HG03045 (cell line): ENCODE data around the gene DYNC2H1.

Source experiments
- ATAC-seq: cut with Tn5 transposase; IDR thresholded peaks from one replicate; pipeline ENCODE4 v1.9.1; 2021; ENCODE audit warnings: mild to moderate bottlenecking, moderate library complexity; ENCODE audit not compliant: unreplicated experiment

The DYNC2H1 gene

DNA sequence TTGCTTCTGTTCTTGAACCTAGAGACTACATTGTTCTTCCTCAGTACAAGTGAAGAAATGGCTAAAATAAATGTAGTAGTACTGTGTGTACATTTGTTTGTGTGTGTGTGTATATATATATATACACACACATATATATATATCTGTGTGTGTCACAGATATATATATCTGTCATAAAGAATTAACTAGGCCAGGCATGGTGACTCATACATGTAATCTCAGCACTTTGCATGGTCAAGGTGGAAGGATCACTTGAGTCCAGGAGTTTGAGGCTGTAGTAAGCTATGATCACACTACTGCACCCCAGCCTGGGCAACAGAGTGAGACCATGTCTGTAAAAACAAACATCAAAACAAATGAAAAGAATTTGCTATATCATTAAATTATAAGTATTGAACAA, 164.8 kb downstream of the DYNC2H1 start:
- ATAC-seq, result no peak

DNA sequence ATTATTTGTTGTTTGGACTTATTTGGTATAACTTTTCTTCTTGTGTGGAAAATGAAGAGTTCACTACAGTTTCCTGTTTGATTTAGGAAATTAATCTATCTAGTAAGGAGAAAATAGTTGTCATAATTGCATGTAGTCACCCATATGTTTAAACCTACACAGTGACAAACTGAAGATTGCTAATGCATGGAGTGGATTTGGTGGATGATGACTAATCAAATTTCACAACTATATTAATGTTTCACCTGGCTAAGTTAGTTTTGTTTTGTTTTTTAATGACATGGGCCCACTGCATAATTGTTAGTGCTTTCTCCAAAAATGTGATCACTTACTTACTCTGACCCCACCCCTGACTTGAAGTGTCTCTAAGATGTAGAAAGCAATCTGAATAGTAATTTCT, 170.6 kb downstream of the DYNC2H1 start:
- ATAC-seq, result no peak

DNA sequence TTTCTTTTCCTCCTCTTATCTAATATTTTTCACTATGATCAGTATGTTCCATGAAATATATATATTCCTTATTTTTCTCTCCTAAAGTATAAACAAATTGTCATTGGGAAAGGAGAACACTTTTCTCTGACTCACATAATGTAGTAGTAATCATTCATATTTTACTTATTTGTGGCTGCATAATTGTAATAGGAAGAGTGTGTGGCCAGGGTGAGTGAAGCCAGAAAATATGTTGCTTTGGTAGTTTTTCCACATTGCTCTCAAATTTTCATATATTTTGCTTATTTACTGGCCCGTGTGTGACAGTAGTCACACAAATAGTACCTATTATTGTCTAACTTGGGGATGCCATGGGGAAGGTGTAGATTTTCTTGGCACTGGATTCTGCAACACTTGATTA, 172.1 kb downstream of the DYNC2H1 start:
- ATAC-seq, result no peak

DNA sequence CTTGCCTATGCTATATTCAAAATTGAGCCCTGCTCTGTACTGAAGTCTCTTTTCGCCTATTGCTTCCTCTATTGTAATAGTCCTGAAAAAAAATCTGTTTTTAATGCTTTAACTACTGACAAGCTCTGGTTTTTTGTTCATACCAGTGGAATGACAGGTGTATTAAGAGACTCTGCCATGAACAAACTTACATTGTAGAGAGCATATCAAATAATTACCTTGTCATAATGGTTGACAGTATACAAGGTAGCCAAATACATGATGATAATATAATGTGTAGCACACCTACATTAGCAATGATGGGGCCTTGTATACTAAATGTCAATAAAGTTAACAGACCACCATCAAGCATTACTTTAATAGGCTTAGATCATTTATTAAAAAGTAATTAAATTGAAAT, 175.0 kb downstream of the DYNC2H1 start:
- no peak for ATAC-seq

DNA sequence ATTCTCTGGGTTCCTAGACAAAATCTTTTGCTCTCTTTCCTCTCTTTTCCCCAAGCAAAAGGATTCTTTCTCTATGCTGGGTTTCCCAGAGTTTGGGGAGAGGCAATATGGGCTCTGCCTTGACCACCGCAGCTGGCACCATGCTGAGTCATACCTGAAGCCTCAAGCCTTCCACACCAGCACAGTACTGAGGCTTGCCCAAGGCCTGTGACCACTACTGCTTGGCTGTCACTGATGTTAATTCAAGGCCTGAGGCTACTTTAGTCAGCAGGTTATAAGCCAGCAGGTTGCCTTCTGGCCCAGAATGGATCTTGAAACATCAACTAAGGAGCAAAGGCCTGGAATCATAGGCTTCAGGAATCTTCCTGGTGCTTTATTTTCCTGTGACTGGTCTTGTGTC, 185.3 kb downstream of the DYNC2H1 start:
- no peak for ATAC-seq

DNA sequence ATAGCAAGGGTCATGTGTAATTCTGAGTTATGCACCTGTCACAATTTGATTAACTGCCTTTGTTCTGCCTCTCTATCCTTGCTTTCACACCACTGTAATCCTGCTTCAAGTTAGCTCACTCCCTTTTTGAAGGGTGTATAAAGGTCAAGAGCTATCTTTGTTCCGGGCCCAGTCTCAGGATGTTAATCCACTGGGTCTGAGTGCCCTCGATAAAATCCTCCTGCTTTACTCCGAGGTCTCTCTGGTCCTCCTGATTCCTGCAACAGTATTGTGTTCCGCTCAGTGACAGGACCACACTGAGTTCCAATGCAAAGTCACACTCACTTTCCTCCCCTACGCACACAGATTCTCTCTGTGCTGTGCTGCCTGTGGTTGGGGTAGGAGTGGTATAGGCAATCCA, 186.5 kb downstream of the DYNC2H1 start:
- no peak for ATAC-seq

DNA sequence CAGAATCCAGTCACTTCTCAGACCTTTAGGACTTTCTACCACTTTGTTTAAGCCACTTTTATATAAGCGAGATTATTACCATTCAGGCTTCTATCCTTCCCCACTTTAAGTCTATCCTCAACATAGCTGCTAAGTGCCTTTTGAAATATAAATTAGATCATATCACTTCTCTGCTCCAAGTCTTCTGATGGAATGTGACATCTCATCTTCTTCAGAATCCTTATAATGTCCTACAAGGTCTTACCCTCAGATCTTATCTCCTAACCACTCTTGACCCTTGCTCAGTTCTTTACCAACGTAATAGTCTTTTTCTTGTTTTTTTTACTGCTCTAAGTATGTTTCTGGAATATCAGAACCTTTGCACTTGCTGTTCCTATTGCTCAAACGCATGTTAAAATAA, 188.7 kb downstream of the DYNC2H1 start:
- no peak for ATAC-seq

DNA sequence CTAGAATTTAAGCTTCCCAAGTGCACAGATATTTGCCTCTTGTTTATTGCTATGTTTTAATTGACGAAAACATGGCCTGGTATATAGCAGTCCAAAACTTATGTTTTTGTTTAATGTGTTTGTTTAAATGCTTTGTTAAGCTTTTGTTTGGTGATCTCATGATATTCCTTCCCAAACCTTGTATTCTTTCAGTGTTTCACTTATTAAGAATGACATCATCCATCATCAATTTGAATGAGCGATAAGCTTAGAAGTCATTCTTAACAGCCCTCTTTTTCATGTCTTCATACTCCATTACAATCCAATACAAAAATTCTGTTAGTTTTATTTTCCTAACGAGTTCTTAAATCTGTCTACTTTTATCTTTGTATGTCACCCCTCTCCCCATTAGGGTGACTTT, 206.0 kb downstream of the DYNC2H1 start:
- no peak for ATAC-seq

DNA sequence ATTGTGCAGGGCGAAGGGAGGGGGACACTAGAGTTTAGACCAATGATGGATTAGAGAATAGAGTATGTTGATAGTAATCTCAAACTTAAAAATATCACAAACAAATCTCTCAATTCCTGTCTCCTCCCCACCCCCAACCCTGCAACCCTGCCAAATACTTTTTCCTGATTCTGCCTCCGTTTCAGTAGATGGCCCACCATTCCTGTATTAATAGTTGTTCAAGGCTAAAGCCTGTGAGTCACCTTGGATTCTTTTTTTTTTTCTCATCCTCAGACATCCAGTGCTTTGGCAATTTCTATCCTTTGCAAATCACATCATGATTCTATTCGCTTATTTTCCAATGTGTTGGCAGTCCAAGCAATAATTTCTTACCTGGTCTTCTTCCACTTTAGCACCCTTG, 207.9 kb downstream of the DYNC2H1 start:
- no peak for ATAC-seq

DNA sequence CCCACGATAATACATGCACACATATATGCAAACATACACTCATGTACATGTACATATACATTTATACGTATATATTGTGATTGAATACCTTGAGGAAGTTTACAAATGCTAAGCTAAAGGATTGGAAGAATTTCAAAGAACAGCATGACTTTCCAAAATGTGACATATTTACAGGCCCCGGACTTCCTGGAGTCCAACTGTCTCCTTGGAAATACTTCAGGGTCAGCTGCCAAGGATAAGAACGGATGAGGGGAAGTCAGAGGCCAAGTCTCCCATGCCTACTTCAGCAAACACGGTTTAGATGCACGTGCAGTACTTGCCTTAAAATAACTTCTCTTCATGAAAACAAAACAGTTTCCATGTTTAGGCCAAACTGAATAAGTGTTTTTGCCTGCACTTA, 213.6 kb downstream of the DYNC2H1 start:
- ATAC-seq, result no peak

DNA sequence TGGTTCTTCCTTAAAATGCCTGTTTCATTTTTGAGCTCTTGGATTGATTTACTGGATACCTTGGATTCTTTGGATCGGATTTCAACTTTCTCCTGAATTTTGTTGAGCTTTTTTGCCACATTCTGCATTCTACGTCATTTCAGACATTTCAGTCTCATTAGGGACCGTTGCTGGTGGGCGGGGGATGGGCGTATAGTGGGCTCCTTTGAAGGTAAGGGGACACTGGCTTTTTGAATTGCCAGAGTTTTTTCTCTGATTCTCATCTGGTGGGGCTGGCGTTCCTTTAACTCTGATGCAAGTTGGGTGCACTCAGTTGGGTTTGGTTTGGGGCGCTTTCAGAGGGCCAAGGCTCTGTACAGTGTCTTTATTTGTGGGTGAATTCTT, 216.5 kb downstream of the DYNC2H1 start:
- ATAC-seq, result no peak

DNA sequence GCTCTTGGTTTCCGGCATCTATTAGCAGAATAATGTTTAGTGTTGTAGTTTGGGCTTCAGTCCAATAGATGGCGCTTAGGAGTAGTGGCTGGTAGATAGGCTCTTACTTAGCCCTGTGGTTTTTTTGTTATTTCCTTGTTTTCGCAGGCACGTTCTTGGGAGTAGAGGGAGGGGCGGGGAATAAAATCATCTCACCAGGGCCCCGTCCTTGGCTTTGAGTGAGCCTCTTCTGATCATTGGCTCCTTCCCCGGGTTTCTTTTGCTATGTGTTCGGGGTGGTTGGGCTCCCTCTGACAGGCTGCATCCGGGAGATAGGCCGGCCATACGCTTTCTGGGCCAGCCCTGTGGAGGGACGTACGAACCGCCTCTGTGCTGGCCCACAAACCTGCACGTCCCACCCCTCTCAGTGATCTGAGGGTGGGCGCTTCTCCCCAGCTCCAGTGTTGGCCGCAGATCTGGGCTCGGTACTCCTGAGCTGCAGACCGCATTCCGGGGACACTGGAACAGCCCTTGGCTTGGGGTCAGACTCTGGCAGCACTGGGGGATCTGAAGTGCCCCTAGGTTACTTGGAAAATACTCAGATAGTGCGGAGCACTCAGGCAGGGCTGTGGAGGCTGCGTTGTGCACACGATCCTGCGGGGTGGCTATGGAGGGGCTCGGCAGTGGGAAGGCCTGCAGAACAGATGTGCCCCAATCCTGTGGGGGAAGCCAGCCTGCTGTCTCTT, 217.0 kb downstream of the DYNC2H1 start:
- peak; percentile 86 for ATAC-seq

DNA sequence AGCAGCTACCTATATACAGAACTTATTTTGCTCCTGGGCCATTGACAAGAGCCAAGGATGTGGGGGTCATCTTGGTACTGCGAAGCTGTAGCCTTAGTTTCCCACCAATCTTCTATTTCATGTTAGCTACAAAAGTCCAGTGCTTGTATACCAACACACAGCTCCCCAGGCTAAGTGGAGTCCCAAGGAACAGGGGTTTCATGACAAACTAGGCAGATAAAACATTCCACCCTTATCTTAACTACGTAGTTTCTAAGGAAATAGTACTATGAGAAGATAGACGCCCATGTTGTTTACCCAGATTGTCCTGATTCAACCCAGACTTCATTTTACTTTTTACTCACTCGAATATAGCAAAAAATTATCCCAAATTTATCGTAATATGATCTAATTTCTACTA, 218.5 kb downstream of the DYNC2H1 start:
- ATAC-seq, result no peak

DNA sequence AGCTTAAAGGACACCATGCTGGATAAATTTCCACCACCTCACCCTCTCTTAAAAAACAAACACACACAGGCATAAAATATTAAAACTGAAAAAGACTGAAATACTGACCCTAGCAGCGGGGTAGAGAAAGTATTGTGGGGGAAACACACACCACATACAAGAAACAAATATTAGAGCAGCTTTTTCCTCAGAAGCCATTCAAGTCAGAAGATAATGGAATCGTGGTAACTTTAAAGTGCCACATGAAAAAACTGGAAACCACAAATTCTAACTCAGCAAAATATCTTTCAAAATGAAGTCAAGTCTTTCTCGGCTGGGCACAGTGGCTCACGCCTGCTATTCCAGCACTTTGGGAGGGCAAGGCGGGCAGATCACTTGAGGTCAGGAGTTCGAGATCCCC, 223.2 kb downstream of the DYNC2H1 start:
- ATAC-seq, result no peak

DNA sequence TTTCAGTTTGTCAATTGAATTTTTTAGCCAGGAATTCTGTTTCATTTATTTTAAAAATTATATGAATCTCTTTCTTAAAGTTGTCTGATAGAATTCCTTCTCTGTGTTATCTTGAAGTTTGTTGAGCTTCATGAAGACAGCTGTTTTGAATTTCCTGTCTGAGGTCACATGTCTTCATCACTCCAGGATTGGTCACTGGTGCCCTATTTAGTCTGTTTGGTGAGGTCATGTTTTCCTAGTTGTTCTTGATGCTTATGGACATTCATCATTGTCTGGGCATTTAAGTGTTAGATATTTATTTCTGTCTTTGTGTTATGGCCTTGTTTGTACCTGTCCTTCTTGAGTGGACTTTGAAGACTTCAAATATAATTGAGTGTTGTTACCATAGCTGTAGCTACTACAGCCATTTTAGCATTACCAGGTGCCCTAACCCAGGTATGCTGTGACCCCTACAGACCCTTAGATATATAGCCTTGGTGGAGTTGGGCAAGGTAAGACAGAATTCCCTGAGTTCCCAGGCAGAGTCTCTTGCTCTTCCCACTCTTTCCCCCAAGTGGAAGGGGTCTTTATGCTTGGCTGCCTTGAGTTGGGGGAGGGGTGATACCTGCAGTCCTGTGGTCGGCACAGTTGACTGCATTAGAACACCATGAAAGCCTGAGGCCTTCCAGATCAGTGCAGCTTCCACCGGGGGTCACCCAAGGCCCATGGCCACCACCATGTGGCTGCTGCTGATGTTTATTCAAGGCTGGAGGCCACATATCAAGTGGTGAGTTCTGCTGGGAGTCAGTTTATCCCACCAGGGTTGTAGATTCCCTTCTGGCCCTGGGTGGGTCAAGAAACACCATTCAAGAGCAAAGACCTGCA, 229.6 kb downstream of the DYNC2H1 start:
- no peak for ATAC-seq

DNA sequence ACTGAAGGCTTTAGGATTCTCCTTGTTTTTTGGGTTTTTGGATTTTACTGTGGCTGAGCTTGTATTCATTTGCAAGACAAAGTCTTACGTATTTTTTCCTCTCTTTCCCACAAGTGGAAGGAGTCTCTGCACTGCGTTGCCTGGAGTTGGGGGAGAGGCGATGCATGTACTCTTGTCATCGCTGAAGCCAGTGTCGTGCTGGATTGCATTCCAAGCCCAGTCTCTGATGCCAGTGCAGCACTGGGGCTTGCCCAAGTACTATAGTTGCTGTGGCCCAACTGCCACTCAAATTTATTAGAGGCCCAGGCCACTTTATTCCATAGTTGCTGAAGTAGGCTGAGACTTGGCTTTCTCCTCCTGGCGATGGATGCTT, 230.2 kb downstream of the DYNC2H1 start:
- no peak for ATAC-seq

DNA sequence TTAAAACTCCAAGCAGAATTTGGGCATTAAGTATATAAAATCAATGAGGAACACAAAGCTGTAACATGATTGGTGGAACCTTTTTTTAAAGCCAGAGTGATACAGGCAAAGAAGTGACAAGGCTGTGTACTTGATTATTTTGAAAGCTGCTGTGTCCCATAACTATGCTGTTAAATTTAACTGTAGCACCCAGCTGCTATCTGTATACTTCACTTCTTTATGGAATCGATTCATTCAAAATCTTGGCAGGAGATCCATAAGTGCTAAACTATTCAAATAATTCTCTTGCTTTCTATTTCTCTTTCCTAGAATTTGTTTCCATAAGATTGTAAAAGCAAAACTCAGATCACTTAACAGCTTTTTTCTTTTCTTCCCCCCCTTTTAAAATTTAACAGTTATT, 231.7 kb downstream of the DYNC2H1 start:
- ATAC-seq, result no peak

DNA sequence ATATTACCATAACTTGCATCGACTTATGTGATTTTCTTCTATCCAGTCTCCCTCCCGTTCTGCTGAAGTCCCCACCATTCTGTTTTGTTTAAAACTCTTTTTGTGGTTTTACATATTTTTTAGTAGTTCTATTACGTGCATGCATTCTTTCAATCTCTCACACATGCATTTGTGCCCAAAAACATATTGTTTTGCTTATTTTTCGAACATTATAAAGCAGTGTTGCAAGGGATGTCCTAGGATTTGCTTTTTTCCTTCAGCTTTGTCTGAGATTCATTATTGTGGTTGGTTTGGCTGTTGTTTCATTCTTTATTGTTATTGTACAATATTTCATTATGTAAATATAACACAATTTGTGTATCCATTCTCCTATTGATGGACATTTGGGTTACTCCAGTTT, 235.7 kb downstream of the DYNC2H1 start:
- ATAC-seq, result no peak

DNA sequence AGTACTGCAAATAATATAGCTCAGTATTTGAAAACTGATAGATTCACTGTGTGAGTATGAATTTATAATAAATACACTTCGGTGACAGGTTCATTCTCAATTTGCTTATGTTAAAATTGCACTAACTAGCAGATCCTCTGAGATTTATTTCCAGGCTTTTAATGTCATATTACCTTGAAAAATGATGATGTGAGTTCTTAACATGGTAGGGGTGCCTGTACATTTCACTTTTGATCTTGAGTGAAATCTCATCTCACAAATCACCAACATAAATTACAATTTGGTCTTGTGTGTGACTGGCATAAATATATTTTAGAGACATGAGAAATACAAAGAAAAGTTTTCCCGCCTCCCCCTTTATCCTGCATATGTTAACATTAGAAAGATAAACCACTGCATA, 240.4 kb downstream of the DYNC2H1 start:
- no peak for ATAC-seq

DNA sequence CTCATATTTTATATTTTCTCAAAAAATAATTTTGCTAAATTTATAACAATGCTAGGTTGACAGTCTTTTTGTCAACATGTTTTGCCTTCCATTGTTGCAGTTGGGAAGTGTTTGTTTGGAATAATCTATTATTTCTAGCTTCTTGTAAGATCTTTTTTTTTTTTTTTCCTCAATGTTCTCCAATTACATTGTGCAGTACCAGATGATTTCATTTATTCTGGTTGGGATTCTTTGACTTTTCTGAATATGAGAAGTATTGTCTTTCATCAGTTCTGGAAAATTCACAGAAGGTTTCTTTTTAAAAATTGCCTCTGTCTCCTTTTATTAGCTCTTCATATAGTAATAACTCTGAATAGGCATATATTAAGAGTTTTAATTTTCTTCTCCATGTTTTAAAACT, 245.4 kb downstream of the DYNC2H1 start:
- ATAC-seq, result no peak

DNA sequence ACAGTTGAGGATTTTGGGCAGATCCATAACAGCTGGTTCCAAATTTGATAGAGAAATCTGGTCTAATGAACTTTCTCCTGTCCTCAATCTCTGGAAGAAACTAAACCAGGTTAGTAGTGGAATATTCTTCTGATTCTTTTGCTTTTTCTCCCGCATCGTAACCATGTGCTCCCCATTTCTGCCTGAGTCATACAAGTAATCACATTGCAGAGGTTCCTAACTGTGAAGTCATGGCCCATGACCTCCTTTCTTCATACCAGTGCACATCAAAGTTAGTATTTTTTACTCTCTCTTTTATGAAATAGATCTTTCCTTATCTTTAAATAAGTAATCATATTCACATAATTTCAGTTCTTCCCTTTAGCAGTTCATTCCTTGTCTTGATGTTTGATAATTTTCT, 249.0 kb downstream of the DYNC2H1 start:
- ATAC-seq, result no peak

DNA sequence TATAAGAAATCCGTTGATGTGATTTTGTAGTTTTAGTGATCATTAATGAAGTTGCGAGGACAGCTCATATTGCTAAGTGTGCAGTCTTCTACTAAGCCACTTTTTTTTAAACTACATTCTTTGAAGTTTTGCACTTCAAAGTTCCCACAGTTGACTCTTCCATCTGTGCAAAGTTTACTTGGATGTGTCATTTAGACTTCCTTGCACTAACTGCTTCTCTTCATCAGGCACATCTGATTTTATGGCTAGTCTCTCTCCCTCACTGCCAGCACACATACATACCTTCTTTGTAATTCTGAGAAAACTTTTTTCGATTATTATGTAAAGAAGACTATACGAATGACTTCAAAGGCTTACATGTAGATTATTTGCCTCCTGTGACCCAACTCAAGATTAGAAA, 250.0 kb downstream of the DYNC2H1 start:
- no peak for ATAC-seq

DNA sequence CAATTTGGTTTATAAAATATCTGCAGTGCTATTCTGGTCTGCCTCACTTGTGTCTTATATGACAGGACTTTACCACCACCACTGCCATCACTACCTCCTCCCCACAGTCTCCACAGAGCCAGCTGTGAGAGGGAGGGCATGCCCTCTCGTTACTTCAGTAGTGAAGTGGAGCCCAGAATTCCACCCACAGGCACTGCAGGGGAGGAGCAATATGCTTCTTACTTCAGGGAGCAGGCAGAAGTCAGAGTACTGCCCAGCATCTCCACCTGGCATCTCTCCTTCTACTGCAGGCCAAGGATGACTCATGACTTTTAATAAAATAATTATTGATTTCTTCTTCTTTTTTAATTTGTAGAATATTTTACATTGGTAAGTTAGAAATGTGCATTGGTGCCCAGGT, 255.5 kb downstream of the DYNC2H1 start:
- no peak for ATAC-seq
